ENCODE measurements around the gene FBXO33.

FBXO33 gene

DNA sequence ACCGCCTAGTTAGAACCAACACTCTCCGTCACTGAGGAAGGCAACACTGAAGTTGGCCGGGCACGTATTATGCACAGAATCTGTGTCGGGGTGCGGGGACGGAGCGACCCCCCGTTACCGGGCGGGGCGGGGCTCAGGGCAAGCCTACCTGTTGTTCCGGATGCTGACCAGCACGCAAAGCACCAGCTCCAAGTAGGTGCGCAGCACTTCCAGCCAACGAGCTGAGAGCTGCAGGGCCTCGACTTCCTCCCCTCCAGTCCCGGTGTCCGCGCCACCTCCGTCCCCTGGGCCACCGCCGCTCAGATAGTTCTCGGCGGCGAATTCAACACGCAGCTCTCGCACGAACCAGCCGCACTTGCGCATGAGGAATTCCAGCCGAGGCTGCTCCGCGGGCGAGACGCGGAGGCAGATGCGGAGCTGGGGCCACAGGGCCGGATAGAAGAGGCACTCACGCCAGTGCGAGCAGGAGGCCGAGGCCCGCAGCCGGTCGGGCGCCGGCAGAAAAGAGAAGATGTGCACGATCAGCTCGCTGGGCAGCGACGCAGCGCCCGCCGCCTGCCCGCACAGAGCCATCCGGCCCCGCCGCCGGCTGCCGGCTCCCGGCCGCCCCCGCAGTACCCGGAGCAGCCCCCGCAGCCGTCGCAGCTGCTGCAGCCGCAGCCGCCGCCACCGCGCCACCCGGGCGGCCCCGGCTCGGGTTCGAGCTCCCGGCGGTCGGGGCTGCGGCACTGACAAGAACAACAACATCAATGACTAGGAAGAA lies 636 bp downstream of the FBXO33 start:
- peak; percentile 21 to 66 (median 28) for DNase-seq

DNA sequence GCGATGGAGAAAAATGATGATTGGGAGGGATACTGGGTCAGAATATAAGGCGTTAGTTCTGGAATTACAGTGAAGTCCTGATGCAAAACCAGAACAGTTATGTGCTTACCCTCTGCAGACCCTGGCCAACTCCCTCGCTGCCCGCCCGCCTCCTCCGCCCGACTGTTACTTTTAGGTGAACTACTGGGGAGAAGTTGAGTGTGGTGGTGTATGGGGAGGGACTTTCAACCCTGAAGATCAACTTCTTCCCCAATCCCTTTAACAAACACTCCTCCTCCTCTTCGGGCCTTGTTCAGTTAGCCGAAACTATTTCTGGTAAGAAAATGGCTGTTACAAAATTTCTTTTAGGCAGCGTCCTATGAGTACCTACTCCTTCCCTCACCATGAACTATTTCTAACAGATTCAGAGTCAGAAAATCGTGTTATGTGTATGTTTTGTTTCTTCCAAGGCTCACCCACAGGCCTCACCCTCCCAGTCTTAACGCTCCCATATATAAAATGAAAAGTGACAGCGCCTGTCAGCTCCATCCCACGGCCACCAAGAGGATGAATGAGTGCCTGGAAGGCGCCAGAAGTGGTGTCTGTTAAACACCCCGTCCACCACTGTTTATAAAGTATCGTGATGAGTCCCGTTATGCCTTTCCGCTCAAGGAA lies 1.3 kb downstream of the FBXO33 start:
- peak in 1 of 5 donors; percentile 8 for DNase-seq

DNA sequence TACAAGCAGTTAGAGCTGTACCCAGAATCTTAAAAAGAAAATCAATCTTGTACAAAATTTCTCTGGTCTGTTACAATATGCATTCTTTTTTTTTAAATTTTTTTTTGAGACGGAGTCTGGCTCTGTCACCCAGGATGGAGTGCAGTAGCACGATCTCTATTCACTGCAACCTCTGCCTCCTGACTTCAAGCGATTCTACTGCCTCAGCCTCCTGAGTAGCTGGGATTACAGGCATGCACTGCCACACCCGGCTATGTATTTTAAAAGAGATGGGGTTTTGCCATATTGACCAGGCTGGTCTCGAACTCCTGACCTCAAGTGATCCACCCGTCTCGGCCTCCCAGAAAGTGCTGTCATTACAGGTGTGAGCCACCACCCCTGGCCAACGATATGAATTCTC lies 4.1 kb downstream of the FBXO33 start:
- DNase-seq = no peak

DNA sequence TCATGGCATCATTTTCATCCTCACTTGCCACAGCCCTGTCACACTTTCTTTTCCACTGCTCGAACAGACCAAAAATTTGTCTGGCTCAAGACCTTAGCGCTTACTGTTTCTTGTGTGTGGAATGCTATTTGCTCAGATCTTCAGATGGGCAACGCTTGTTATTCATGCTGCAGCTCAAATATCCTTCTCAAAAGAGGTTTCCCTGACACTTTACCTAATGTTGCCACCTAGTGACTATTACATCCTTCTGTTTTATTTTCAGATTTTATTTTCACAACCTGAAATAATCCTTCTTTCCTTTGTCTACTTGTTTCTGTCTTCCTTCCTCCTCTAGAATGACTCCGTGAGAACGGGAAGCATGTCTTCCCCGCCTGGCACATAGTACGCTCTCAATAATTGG lies 5.6 kb downstream of the FBXO33 start:
- peak in 1 of 5 donors; percentile 28 for DNase-seq

DNA sequence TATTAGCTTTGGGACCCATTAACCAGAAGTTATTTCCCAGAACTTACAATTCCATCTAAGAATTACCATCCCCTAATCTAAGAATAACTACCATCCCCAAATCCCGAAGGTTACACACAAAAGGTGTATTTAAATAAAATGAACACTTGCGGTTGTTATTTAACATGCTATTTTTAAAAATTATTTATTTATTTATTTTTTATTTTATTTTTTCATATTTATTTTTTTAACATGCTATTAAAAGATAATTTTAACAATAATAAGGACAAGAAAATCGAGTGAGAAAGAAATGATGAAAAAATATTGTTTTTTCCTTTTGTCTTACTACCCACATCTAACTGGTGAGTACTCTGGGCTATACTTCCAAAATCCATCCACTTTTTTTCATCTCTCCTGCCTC lies 6.3 kb downstream of the FBXO33 start:
- DNase-seq = no peak

DNA sequence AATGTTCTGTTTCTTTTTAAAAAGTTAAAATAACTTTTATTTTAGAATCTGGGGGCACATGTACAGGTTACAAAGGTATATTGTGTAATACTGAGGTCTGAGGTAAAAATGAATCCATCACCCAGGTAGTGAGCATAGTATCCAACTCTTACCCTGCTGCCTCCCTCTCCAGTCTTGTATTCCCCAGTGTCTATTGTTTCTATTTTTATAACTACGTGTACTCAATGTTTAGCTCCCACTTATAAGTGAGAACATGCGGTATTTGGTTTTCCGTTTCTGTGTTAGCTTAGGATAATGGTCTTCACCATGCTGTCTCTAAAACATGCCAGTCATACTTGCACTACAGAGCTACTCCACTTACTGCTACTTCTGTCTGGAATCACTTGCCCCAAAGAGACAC lies 8.4 kb downstream of the FBXO33 start:
- DNase-seq = no peak

DNA sequence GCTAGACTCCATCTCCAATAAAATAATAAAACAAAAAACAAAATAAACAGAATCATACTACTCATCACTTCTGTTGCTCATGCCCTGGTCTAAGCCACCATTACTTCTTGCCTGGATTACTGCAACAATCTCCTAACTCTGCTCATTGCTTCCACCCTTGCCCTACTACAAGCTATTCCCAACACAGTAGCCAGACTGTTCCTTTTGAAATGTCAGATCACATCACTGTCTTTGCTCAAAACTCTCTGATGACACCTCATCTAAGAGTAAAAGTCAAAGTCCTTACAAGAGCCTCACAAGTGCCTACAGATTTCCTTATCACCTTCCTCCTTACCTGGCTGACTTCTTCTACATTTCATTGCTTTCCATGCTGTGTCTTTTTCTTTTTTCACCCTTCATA lies 10.0 kb downstream of the FBXO33 start:
- no peak for DNase-seq

DNA sequence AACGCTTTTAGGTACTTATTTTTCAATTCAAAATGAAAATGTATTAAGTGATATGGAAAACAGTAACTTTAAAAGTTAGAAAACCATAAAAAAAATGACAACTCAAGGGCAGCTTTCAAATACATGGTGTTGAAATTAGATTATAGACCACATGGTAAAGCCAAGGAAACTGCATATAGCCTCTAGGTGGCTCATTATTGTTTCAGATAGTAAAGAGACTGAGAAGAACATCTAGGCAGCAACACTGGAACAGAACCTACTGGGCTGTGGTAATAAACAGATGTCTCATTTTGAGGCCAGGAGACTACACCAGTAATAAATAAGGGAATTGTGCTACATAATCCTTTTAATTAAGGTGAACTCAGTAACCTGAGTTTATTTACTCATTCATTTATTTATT lies 13.0 kb downstream of the FBXO33 start:
- DNase-seq = no peak

DNA sequence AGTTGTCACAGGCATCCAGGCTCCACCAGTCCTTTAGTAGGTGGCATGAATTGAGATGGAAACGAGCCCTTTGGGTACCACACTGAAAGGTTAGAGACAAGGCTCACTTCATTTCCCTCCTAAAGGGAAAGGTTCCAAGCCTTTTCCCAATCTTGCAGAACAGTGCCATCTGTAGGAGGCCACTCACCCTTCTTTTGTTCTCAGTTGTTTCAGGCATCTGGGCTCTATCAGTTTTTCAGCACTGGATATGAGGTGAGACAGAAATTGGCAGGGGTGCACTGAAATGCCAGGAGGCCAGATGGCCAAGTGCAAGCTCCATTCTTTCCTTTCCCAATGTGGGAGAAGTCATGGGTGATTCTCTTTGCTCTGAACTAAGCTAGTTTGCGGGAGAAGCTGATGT lies 15.2 kb downstream of the FBXO33 start:
- DNase-seq = no peak

DNA sequence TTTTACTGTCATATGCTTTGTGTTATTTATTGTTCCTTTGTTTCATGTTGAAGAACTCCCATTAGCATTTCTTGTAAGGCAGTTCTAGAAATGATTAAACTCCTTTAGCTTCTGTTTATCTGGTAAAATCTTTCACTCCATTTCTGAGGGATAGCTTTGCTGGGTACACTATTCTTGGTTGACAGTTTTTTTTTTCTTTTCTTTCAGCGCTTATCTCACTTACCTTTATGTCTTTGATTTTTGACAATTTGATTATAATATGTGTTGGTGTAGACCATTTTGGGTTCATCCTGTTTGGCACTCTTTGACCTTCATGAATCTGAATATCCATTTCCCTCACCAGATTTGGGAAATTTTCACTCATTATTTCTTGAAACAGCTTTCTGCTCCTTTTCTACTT lies 16.2 kb downstream of the FBXO33 start:
- DNase-seq = no peak

DNA sequence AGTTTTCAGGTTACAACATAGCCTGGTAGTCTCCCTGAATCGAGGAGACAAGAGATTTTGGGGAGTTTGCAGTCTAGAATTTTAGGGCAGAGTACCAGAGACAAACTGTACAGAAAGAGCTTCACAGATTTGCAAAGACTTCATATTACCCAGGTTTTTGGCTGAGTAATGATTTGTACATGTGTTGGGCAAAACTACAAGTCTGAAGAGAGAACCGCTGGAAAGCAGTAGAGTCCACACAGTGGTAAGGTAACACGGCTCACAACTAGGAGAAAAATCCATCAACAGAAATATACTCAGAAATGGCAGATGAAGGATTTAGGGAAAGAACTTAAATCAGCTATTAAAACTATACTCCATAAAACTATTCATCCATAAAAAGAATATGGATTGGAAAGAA lies 25.7 kb downstream of the FBXO33 start:
- DNase-seq = no peak

DNA sequence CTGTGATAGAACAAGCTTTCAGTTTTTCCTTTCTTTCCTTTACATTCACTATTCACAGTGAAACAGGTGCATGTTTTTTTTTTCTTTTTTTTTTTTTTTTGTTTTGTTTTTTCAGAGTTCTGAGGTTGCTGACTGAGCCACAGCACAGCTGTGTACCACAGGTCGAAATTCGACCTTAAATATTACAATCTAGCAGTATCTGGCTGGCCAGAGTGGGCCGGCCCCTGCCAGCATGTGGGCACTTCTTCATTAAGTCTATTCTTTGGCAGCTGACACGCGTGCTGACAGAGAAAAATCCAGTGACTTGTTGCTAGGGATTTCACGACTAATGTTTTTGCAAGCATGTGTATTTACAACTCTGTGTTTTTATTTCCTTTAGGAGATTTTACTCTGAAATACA lies 33.9 kb downstream of the FBXO33 start:
- DNase-seq = no peak

DNA sequence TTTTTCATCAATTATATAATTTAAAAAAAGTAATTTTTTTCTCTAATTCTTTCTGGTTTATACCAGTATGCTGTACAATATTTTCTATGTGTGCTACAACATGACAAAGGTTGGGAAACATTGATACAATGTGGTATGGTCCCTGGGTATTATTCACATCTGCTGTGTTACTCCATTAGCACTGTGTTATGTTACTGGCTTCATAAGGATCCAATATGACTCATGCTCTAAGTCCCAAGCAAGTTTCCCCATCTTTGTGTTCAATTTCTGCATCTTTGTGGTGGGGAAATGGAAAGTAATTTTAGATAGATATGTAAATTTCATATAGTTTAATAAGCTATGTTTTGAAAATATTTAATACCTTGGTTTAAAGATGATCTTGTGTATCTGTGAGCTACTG lies 35.8 kb downstream of the FBXO33 start:
- DNase-seq = no peak

DNA sequence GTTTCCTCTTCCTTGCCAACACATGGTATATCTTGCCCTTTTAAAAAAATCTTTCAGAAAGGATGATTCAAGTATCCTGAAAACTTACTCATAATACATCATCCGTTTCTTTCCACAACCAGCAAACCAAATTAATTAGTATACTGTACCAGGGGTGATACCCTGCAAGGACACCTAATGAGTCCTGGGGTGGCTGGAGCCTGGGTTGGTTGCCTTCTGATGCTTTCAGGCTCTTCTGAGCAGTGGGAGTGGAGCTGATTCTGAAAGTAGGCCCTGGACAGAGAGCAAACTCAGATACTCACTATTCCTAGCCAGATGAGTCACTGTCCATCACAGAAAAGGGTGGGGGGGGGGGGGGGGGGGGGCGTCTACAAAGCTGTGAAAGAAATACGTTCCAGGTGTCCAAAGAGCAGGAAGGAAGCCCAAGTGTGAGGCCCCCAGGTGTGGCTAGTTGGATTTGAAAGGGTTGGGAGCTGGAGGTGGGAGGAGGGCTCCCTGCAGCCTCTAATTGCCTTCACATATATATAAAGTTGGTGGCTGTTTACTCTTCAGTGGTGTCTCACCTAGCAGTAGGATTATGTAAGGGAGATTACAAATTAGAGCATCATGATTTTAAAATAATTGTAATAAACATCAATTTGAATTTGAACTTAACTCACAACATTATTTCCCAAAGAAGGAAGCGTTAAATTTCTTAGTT lies 36.5 kb downstream of the FBXO33 start:
- no peak for DNase-seq

DNA sequence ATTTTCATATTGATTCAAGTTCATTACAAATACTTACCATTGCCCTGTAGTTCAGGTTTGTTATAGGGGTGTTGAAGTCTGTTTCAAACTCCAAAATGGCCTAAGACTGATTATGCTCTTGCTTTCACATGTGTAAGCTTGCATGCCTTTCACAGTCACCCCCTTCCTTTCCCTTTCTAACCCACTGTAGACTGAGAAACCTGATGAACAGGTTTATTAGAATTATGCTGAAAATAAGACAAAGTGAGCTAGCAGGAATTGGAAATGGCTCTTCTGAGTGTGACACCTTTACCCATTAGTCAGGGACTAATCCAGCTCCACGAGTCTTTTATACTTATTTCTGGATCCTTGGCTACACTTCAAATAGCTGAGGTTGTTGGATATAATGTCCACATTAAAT lies 38.9 kb downstream of the FBXO33 start:
- no peak for DNase-seq

DNA sequence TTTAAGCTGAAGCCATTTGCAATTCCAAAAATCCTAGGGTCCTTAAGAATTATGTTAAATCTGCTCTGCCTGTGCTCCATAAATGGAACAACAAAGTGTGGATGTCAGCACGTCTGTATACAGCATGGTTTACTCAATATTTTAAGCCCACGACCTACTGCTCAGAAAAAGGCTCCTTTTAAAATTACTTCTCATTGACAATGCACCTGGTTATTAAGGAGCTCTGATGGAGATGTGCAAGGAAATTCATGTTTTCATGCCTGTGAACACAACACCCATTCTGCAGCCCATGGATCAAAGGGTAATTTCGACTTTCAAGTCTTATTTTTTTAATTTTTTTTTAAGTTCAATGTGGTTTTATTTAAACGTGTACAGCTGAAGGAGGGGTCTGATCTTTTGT lies 48.1 kb downstream of the FBXO33 start:
- DNase-seq = no peak

DNA sequence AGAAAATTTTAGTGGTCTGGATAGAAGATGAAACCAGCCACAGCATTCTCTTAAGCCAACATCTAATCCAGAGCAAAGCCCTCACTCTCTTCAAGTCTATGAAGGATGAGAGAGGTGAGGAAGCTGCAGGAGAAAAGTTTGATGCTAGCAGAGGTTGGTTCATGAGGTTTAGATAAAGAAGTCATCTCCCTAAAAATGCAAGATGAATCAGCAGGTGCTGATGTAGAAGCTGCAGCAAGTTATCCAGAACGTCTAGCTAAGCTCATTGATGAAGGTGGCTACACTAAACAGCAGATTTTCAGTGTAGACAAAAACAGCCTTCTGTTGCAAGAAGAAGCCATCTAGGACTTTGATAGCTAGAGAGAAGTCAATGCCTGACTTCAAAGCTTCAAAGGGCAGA lies 48.5 kb downstream of the FBXO33 start:
- no peak for DNase-seq

DNA sequence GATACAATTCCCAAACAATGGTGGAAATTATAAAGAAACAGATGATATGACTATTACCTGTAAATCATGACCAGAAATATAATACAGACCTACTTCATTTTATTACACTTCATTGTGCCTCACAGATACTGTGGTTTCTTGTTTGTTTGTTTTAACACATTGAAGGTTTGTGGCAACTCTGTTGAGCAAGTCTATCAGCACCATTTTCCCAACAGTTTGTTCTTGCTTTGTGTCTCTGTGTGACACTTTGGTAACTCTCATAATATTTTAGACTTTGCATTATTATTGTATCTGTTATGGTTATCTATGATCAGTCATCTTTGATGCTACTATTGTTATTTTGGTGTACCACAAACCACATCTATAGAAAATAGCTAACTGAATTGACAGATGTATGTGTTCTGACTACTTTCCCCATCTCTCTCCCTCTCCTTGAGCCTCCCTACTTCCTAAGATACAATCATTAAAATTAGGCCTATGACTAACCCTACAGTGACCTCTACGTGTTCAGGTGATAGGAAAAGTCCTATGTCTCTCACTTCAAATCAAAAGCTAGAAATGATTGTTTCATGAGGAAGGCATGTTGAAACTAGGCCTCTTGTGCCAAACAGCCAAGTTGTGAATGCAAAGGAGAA lies 49.1 kb downstream of the FBXO33 start:
- DNase-seq = peak in 1 of 5 donors; percentile 33

DNA sequence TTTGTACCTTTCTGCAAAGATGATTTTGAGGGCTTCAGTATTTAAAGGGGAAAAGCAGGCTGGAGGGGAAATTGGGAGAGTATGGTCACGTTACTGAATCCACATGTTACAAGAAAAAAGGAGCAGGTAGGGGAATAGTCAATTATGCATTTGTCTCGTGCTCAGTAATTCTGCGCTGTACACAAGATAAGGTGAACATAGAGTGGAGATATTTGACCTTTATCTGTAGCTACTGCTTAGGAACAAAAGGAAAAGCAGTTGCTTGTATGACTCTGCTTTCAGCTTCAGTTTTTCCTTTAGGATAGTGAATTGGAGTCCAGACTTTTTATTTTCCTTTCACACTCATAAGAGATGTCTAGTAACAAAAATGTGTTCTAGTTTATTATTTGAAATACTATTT lies 49.8 kb downstream of the FBXO33 start:
- no peak for DNase-seq

DNA sequence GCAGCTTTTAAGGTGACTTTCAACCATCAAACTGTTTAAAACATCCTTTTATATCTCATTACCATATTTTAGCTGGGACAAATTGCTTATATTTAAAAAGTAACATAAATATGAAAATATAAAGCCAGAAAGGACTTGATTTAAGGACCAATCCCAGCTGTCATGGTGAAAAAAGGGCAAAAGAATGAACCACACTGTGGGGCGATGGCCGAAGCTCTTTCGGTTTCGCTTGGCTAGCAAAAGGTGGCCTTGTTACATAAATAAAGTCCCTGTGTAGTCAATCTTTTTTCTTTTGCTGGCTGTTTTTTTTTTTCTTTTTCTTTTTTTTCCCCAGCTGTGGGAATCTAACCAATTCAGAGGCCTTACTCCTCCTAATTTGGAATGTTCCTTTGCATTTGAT lies 50.9 kb downstream of the FBXO33 start:
- DNase-seq = no peak

DNA sequence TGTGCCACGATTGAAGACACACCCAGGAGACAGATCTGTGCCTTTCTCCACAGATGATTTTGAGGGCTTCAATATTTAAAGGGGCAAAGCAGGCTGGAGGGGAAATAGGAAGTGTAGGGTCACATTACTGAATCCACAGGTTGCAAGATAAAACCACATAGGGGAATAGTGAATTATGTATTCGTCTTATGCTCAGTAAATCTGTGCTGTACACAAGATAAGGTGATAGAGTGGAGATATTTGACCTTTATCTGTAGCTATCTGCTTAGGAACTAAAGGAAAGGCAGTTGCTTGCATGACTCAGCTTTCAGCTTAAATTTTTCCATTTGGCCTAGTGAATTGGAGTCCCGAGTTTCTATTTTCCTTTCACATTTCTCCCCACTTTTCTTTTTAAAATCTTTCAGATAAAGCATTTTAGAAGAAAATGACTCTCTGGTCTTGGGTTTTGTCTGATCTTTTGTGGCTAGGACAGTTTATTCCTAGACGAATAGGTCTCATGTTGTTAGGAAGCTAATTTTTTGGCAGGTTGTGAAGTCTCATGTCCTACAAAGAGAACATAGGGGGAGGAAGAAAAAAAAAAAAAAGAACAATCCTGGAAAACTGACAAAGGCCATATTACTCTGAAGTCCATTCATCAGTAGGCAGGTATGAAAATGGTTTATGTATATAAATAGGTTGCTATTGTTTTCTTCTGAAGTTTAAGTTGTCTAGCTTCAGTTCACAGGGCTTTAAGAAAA lies 55.4 kb downstream of the FBXO33 start:
- no peak for DNase-seq

DNA sequence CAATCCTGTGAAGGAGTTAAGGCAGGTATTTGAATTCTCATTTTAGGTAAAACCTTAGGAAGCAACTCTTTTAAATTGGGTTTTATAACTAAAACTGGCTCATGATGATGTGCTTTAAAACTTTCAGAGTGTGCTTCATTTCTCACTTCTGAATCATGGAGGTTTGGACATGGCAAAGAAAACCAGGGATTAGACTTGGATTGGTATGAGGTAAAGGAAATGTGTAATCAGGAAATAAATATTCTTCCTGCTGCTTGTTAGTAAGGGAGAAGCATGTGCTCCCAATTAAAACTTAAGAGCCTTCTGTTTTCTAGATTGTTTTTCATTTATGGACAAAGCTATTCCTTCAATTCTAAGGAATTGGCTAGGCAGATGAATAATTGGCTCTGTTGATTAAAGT lies 57.4 kb downstream of the FBXO33 start:
- no peak for DNase-seq

DNA sequence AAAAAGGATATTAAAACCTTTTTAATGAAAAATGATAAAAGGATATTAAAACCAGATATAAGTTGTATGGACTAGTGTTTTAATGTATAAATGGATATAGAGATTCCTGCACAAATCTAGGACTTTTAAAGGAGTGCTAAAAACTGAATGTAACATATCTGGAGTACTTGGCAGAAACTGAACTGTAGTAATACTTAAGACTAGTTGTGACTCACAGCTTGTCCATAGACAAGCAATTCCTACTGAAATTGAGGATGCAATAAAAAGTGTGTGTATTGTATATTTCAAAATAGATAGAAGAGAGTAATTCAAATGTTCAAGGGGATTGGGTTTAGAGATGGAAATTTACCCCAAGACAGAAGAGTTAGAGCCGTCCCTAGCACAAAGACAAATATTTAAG lies 59.6 kb downstream of the FBXO33 start:
- no peak for DNase-seq

Measured in T-helper 1 cell (primary cell).